Posterior cingulate gyrus (tissue), 11 donors: ENCODE results near the gene RALGPS1.

Experiments
- DNase-seq, 10 donors: peaks; one replicate each; pipeline versions ENCODE4 v3.0.0 to v3.0.0-alpha.2; 2020 to 2021; ENCODE audit warnings: mixed read lengths in 3 of 10
- intact Hi-C: fragments of 100-400 bp; cut with DNase I; formaldehyde crosslinking; loops from one replicate; pipeline ENCODE4 v1.15.1; 2023

The RALGPS1 gene

GRCh38 chr9:127128341-127129072 is 213.9 kb downstream of the RALGPS1 start:
- intact Hi-C loops = loop anchor here (10.0 kb wide), 1 partner anchor 56 kb away; no protein-coding TSS in a partner anchor
- DNase-seq = peak in 2 of 10 donors; percentile 52 to 69

GRCh38 chr9:127129073-127129717 is 214.6 kb downstream of the RALGPS1 start:
- no peak for DNase-seq
- intact Hi-C loops = loop anchor here (10.0 kb wide), 1 partner anchor 56 kb away; no protein-coding TSS in a partner anchor

- intact Hi-C loops = loop anchor here (10.0 kb wide), 1 partner anchor 55 kb away; no protein-coding TSS in a partner anchor
- DNase-seq = peak in 2 of 10 donors; percentile 64 to 82
Measured at GRCh38 chr9:127129718-127130085, 215.1 kb downstream of the RALGPS1 start.

- no peak for DNase-seq
- intact Hi-C loops = no loop called here
Measured at GRCh38 chr9:127130235-127130634, 215.7 kb downstream of the RALGPS1 start.

GRCh38 chr9:127130661-127131538 is 216.3 kb downstream of the RALGPS1 start:
- intact Hi-C loops = no loop called here

GRCh38 chr9:127131871-127132270 is 217.3 kb downstream of the RALGPS1 start:
- intact Hi-C loops = no loop called here
- DNase-seq = peak in 2 of 10 donors; percentile 46 to 59

More at GRCh38 chr9:127130661-127131538, 216.3 kb downstream of the RALGPS1 start:
- DNase-seq = peak; percentile 55 to 95 (median 75)

GRCh38 chr9:127132375-127132774 is 217.8 kb downstream of the RALGPS1 start:
- intact Hi-C loops = no loop called here
- peak in 2 of 10 donors; percentile 62 to 74 for DNase-seq

- DNase-seq = peak in 6 of 10 donors; percentile 39 to 91 (median 72)
- intact Hi-C loops = no loop called here
Measured at GRCh38 chr9:127132921-127133647, 218.5 kb downstream of the RALGPS1 start.

- DNase-seq = peak; percentile 59 to 97 (median 81)
Measured at GRCh38 chr9:127133739-127134167, 219.2 kb downstream of the RALGPS1 start.

GRCh38 chr9:127135056-127135745 is 220.6 kb downstream of the RALGPS1 start:
- DNase-seq = peak in 2 of 10 donors; percentile 62 to 78
- intact Hi-C loops = no loop called here

More at GRCh38 chr9:127133739-127134167, 219.2 kb downstream of the RALGPS1 start:
- intact Hi-C loops = no loop called here

- intact Hi-C loops = no loop called here
- peak in 2 of 10 donors; percentile 57 to 73 for DNase-seq
Measured at GRCh38 chr9:127136081-127136879, 221.7 kb downstream of the RALGPS1 start.

GRCh38 chr9:127136880-127137639 is 222.5 kb downstream of the RALGPS1 start:
- intact Hi-C loops = no loop called here
- DNase-seq = peak in 2 of 10 donors; percentile 30 to 35

GRCh38 chr9:127137640-127138360 is 223.2 kb downstream of the RALGPS1 start:
- peak in 2 of 10 donors; percentile 36 to 67 for DNase-seq
- intact Hi-C loops = no loop called here

- intact Hi-C loops = no loop called here
- peak in 2 of 10 donors; percentile 21 to 56 for DNase-seq
Measured at GRCh38 chr9:127138444-127138843, 223.9 kb downstream of the RALGPS1 start.

- peak in 2 of 10 donors; percentile 69 to 77 for DNase-seq
- intact Hi-C loops = no loop called here
Measured at GRCh38 chr9:127139071-127139731, 224.6 kb downstream of the RALGPS1 start.

GRCh38 chr9:127139775-127140174 is 225.2 kb downstream of the RALGPS1 start:
- intact Hi-C loops = no loop called here
- peak in 2 of 10 donors; percentile 49 to 85 for DNase-seq
